SU-DHL-6 (cell line): Measurements from ENCODE around the gene TSC2.

Experiments
- H2AFZ ChIP-seq: fragments of 200-600 bp; sonication (generic); 2 replicates; pipeline ENCODE4 v1.6.1; 2014; ENCODE audit warnings: low read depth, mild to moderate bottlenecking, moderate library complexity, mixed read lengths, antibody characterized with exemption, low read length; ENCODE audit not compliant: severe bottlenecking
- H3F3A ChIP-seq: fragments of 200-600 bp; shearing (Covaris generic); 2 replicates; pipeline ENCODE4 v1.6.0; 2016; ENCODE audit warnings: antibody characterized with exemption, mild to moderate bottlenecking; ENCODE audit not compliant: insufficient read depth
- H3K27ac ChIP-seq: fragments of 200-600 bp; sonication (generic); 2 replicates; pipeline ENCODE4 v1.5.1; 2016; ENCODE audit warnings: low read depth, mild to moderate bottlenecking, low read length, moderate library complexity, mixed read lengths
- H3K27me3 ChIP-seq: fragments of 200-600 bp; sonication (generic), shearing (Covaris generic); 2 replicates; pipeline ENCODE4 v1.6.0; 2014; ENCODE audit warnings: mild to moderate bottlenecking, low read length
- H3K36me3 ChIP-seq: fragments of 200-600 bp; sonication (generic); 2 replicates; pipeline ENCODE4 v1.6.1; 2014; ENCODE audit warnings: mild to moderate bottlenecking, low read length, mixed read lengths
- H3K4me2 ChIP-seq: fragments of 300-600, 200-600 bp; shearing (Covaris generic), sonication (generic); 2 replicates; pipeline ENCODE4 v1.6.0; 2014; ENCODE audit warnings: low read length, low read depth, mild to moderate bottlenecking; ENCODE audit not compliant: poor library complexity, severe bottlenecking
- H3K4me3 ChIP-seq: fragments of 200-600 bp; sonication (generic); 2 replicates; pipeline ENCODE4 v1.5.1; 2014; ENCODE audit warnings: antibody characterized with exemption, low read length, mild to moderate bottlenecking, mixed read lengths; ENCODE audit not compliant: insufficient read depth, poor library complexity, severe bottlenecking
- H3K79me2 ChIP-seq: fragments of 200-600 bp; sonication (generic); 2 replicates; pipeline ENCODE4 v1.6.1; 2014; ENCODE audit warnings: mild to moderate bottlenecking, low read length, moderate library complexity; ENCODE audit not compliant: insufficient read depth
- H3K9ac ChIP-seq: fragments of 200-600 bp; sonication (generic); 2 replicates; pipeline ENCODE4 v1.7.0; 2014; ENCODE audit warnings: mild to moderate bottlenecking, low read length
- H3K9me2 ChIP-seq: fragments of 200-600 bp; sonication (generic); replicated peaks from 2 replicates; pipeline ENCODE4 v1.6.1; 2014; ENCODE audit warnings: low read length; ENCODE audit not compliant: insufficient read depth
- H3K9me3 ChIP-seq: fragments of 200-600 bp; sonication (generic); 2 replicates; pipeline ENCODE4 v1.6.1; 2014; ENCODE audit warnings: low read length, mixed read lengths; ENCODE audit not compliant: insufficient read depth
- H4K20me1 ChIP-seq: fragments of 200-600 bp; sonication (generic); 2 replicates; pipeline ENCODE4 v1.6.1; 2014; ENCODE audit warnings: low read depth, mild to moderate bottlenecking, antibody characterized with exemption, low read length, moderate library complexity, mixed read lengths
- EZH2phosphoT487 ChIP-seq: fragments of 200-600 bp; sonication (generic), shearing (Covaris generic); conservative IDR thresholded peaks from 2 replicates; pipeline ENCODE4 v1.6.1; 2018; ENCODE audit warnings: mild to moderate bottlenecking, antibody characterized with exemption, low read length, moderate library complexity, mixed read lengths
- TF ChIP-seq, protein P1 (sequence below): fragments of 200-600 bp; sonication (generic); IDR thresholded peaks from one replicate; pipeline ENCODE4 v1.5.1; 2017; ENCODE audit warnings: antibody characterized with exemption, mild to moderate bottlenecking, low read length, moderate library complexity; ENCODE audit not compliant: insufficient read depth, poor library complexity, severe bottlenecking

Gene TSC2

DNA sequence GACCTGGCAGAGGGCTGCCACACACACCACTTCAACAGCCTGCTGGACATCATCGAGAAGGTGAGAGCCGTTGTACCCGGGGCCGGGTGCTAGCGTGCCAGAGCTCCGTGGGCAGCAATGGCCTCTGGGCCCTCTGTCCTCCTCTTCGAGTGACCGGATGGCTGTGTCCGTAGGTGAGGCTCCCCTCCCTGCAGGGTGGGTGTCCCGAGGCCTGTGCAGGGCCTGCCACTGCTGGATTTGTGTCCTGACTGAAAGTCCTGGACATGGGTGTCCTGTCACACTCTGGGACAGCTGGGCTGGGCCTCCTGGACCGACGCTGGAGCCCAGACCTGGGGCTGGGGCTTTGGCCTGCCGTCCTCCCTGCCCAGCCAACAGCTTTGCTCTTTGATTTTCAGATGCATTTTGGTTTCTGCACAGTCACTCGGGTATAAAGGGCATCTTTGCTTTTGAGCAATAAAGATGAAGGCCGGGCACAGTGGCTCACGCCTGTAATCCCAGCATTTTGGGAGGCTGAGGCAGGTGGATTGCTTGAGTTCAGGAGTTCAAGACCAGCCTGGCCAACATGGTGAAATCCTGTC lies 16.7 kb downstream of the TSC2 start:
- Histone ChIP-seq H3K27ac (no peak overlapping the region), H4K20me1 (no peaks in the 10 kb centered on the region), H3K4me3 (no peak overlapping the region), H3K4me2 (no peak overlapping the region), H3K79me2 (no peaks in the 10 kb centered on the region), H3K9me3 (no peaks in the 10 kb centered on the region), H3K9me2 (no peaks in the 10 kb centered on the region), H2AFZ (no peak overlapping the region), H3K9ac (no peak overlapping the region), H3K27me3 (no peaks in the 10 kb centered on the region), H3K36me3 (no peaks in the 10 kb centered on the region), H3F3A (no peaks in the 10 kb centered on the region)
- no peak for TF ChIP-seq EZH2phosphoT487
- TF ChIP-seq, protein P1, sequence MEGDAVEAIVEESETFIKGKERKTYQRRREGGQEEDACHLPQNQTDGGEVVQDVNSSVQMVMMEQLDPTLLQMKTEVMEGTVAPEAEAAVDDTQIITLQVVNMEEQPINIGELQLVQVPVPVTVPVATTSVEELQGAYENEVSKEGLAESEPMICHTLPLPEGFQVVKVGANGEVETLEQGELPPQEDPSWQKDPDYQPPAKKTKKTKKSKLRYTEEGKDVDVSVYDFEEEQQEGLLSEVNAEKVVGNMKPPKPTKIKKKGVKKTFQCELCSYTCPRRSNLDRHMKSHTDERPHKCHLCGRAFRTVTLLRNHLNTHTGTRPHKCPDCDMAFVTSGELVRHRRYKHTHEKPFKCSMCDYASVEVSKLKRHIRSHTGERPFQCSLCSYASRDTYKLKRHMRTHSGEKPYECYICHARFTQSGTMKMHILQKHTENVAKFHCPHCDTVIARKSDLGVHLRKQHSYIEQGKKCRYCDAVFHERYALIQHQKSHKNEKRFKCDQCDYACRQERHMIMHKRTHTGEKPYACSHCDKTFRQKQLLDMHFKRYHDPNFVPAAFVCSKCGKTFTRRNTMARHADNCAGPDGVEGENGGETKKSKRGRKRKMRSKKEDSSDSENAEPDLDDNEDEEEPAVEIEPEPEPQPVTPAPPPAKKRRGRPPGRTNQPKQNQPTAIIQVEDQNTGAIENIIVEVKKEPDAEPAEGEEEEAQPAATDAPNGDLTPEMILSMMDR = no peak

DNA sequence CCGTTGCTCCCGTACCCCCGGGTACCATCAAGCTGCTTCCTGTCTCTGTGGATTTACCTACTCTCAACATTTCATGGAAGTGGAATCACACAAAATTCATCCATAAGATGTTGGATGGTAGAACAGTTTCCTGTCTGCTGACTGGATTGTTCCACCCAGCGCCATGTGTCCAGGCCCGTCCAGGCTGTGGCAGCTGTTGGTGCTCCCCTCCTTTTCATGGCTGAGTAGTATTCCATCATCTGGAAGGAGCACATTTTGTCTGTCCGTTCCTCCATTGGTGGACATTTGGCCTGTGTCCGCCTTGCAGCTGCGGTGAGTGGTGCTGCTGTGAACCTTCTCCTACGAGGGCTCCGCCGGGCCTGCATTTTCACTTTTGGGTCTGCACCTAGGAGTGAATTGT lies 18.4 kb downstream of the TSC2 start:
- no peaks in the 10 kb centered on the region for H3K36me3 ChIP-seq
- H3K79me2 ChIP-seq = no peaks in the 10 kb centered on the region
- TF ChIP-seq EZH2phosphoT487 = no peak
- TF ChIP-seq, protein P1 = no peak
- no peak overlapping the region for H3K4me3 ChIP-seq
- H3F3A ChIP-seq = no peaks in the 10 kb centered on the region
- no peak overlapping the region for H3K27ac ChIP-seq
- no peaks in the 10 kb centered on the region for H4K20me1 ChIP-seq
- no peak overlapping the region for H2AFZ ChIP-seq
- H3K4me2 ChIP-seq = no peak overlapping the region
- no peaks in the 10 kb centered on the region for H3K9me3 ChIP-seq
- H3K9ac ChIP-seq = no peak overlapping the region
- no peaks in the 10 kb centered on the region for H3K9me2 ChIP-seq
- no peaks in the 10 kb centered on the region for H3K27me3 ChIP-seq

DNA sequence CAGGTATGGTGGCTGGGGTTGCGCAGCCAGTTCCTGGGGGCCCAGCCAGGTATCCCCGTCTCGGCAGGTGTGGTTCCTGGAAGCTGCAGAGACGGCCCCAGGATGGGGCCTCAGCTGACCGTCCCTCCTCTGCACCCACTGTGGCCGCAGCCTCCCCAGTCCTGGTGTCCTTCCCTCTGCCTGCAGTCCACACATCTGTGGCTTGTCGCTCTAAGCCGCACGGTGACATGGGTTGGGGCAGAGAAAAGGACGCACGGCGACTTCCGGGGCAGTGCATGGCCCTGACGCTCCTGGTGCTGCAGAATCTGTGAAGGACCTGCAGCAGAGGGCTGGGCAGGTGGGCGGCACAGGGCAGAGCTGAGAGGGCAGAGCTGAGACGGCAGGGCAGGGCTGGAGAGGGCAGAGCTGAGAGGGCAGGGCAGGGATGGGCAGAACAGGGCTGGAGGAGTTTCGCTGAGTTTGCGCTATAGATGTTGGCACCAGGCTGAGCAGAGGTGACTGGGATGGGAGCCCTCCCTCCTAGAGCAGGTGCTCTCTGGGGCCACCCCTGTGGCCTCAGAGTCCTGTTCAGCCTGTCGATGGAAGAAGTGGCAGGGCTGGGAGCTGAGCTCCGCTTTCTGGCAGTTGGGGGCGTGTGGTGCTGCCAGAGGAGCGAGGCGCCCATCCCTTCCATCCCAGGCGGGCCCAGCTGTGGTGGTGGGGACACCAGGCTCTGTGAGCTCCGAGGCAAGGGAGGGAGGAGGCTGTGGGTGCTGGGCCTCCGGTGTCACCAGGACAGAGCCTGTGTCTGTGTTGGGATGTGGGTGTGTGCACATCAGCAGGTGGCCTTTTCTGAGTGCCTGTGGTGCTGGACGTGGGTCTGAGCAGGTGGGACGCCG lies 23.0 kb downstream of the TSC2 start:
- no peaks in the 10 kb centered on the region for H3K27me3 ChIP-seq
- H3K9me2 ChIP-seq = no peaks in the 10 kb centered on the region
- H2AFZ ChIP-seq = no peak overlapping the region
- no peak overlapping the region for H3K27ac ChIP-seq
- H4K20me1 ChIP-seq = no peaks in the 10 kb centered on the region
- no peaks in the 10 kb centered on the region for H3F3A ChIP-seq
- H3K4me3 ChIP-seq = no peak overlapping the region
- TF ChIP-seq EZH2phosphoT487 = no peak
- TF ChIP-seq, protein P1 = no peak
- no peaks in the 10 kb centered on the region for H3K36me3 ChIP-seq
- no peak overlapping the region for H3K9ac ChIP-seq
- H3K4me2 ChIP-seq = no peak overlapping the region
- H3K9me3 ChIP-seq = no peaks in the 10 kb centered on the region
- no peaks in the 10 kb centered on the region for H3K79me2 ChIP-seq
